Glutamatergic neuron (in vitro differentiated cells): ENCODE results near the gene CRHR2. TPM values are rescaled to one million over a fixed set of nuclear protein-coding genes. Genes with fewer than 3 reads are reported as not detected.

Source experiments
- DNase-seq: peaks from one replicate; pipeline ENCODE4 v3.0.0; 2022
- H3K27ac Mint-ChIP-seq: one replicate; pipeline ENCODE4 v1.8.0; 2020; ENCODE audit warnings: mild to moderate bottlenecking, mixed read lengths, inconsistent platforms; ENCODE audit not compliant: unreplicated experiment
- H3K27me3 Mint-ChIP-seq: one replicate; pipeline ENCODE4 v1.8.0; 2020; ENCODE audit warnings: mild to moderate bottlenecking, moderate library complexity, mixed read lengths, inconsistent platforms; ENCODE audit not compliant: unreplicated experiment
- H3K36me3 Mint-ChIP-seq: one replicate; pipeline ENCODE4 v1.8.0; 2020; ENCODE audit warnings: mild to moderate bottlenecking, mixed read lengths, inconsistent platforms; ENCODE audit not compliant: unreplicated experiment
- H3K4me1 Mint-ChIP-seq: one replicate; pipeline ENCODE4 v1.8.0; 2020; ENCODE audit warnings: mild to moderate bottlenecking, low read depth, mixed read lengths, inconsistent platforms; ENCODE audit not compliant: unreplicated experiment
- H3K4me3 Mint-ChIP-seq: one replicate; pipeline ENCODE4 v1.8.0; 2020; ENCODE audit warnings: mild to moderate bottlenecking, mixed read lengths, inconsistent platforms; ENCODE audit not compliant: unreplicated experiment
- H3K9me3 Mint-ChIP-seq: one replicate; pipeline ENCODE4 v1.8.0; 2020; ENCODE audit warnings: mild to moderate bottlenecking, moderate library complexity, mixed read lengths, inconsistent platforms; ENCODE audit not compliant: unreplicated experiment
- CTCF ChIP-seq: fragments of 200-600 bp; sonication (generic); IDR thresholded peaks from one replicate; pipeline ENCODE4 v1.5.0; 2021; ENCODE audit not compliant: partially characterized antibody, unreplicated experiment
- total RNA-seq: library from RNA; stranded (reverse); fragmentation: NEBNext Ultra II Directional; extraction: Animal tissue kit (Norgen Biotek cat#: 25700); gene quantifications from one replicate; pipeline ENCODE4 v1.2.1, GENCODE V29; 2021; ENCODE audit not compliant: unreplicated experiment

CRHR2 gene
- total RNA-seq, 1 donor from 2014 or later = 2.4 TPM

- Mint-ChIP-seq H3K27ac (no peak overlapping the region), H3K4me3 (no peak overlapping the region), H3K27me3 (no peaks in the 10 kb centered on the region), H3K9me3 (peaks cover 4% of the 10 kb centered on the region), H3K36me3 (peaks cover 6% of the 10 kb centered on the region), H3K4me1 (peaks cover 3% of the 10 kb centered on the region)
- TF ChIP-seq CTCF = no peak
- no peak for DNase-seq
Measured at GRCh38 chr7:30692882-30693281, 10.6 kb upstream of the CRHR2 start.

DNA sequence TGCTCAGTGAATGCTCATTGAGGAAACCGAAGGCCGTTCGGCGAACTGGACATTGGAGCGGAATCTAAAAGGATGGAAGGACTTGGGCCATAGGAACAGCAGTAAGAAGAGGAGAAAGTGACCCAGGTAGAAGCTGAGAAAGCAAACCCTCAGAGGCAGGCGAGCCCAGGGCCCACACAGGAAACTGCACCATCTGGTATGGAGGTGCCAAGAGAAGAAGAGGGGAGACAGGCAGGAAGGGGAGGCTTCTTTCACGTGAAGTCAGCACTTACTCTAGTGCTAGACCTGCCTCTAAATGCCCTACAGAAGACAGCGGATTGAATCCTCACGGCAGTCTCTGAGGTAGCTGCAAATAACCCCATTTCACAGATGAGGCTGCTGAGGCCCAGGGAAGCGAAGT is 10.2 kb upstream of the CRHR2 start:
- Mint-ChIP-seq H3K9me3 (peaks cover 5% of the 10 kb centered on the region), H3K27me3 (peaks cover 2% of the 10 kb centered on the region), H3K36me3 (peaks cover 6% of the 10 kb centered on the region), H3K27ac (no peak overlapping the region), H3K4me3 (peak overlapping the region; percentile 18), H3K4me1 (no peaks in the 10 kb centered on the region)
- no peak for DNase-seq
- no peak for TF ChIP-seq CTCF

DNA sequence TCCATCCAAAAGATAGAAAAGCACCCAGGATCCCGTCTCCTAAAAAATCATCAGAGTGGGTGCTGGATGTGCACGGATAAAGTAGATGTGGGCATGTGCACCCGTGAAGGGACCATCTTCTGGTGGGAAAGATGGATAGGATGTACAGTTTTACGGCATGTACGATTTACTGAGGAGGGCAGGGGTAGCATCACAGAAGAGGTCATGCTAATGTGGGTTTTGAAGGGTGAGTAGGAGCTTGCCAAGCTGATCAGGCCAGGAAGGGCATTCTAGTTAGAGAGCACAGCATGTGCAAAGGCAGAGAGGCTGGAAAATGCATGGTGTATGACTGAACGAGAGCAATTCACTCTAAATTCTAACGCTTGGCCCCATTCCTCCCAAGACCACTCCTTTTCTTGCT is 7.8 kb upstream of the CRHR2 start:
- Mint-ChIP-seq H3K9me3 (peaks cover 4% of the 10 kb centered on the region), H3K4me1 (no peaks in the 10 kb centered on the region), H3K27ac (no peak overlapping the region), H3K36me3 (peaks cover 6% of the 10 kb centered on the region), H3K27me3 (peaks cover 3% of the 10 kb centered on the region), H3K4me3 (no peak overlapping the region)
- no peak for DNase-seq
- no peak for TF ChIP-seq CTCF

DNA sequence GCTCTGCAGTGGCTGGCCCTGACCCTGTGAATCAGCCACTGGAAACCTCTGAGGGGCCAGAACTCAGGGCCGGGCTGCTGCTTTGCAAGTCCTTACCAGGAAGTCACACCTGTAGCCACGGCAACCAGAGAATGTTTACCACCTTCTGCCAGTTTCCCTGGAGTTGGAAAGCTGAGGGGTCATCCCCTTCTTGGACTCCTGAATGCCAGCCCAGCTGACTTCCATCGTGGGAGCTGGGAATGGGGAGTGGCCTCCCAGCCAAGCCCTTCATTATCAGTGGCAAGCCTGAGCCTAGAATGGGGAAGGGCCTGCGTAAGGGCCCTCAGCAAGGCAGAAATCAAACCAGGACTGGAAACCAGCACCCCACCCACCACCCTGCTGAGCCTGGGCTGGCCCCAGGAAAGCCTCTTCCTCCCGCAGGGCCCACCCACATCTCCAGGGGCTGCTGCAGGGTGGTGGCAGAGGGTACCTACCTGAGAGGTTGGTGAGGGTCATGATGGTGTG is 6.5 kb upstream of the CRHR2 start:
- Mint-ChIP-seq H3K27me3 (peaks cover 8% of the 10 kb centered on the region), H3K4me1 (no peaks in the 10 kb centered on the region), H3K27ac (no peak overlapping the region), H3K9me3 (peaks cover 4% of the 10 kb centered on the region), H3K4me3 (no peak overlapping the region), H3K36me3 (peaks cover 6% of the 10 kb centered on the region)
- no peak for DNase-seq
- no peak for TF ChIP-seq CTCF

DNA sequence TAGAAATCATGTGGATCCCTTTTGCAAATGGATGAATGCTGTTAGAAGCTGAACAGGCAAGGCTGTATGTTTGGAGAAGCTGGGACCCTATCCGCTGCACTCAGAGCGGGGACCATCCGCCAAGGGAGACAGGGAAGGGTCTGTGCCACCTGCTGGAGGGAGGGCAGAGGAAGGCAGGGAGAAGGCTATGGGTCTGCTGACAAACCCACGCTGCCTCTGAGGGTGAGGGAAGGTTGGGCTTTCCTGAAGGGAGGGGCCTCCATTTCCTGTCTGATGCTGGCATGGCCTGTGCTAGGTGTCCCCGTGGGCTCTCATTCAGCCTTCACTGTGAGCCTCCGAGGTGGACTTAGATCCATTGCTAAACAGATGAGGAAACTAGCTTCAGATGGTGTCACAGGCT is 5.3 kb upstream of the CRHR2 start:
- H3K4me1 Mint-ChIP-seq = no peaks in the 10 kb centered on the region
- no peak for TF ChIP-seq CTCF
- H3K9me3 Mint-ChIP-seq = peaks cover 2% of the 10 kb centered on the region
- H3K27me3 Mint-ChIP-seq = peaks cover 10% of the 10 kb centered on the region
- H3K4me3 Mint-ChIP-seq = no peak overlapping the region
- DNase-seq = no peak
- H3K36me3 Mint-ChIP-seq = peaks cover 6% of the 10 kb centered on the region
- H3K27ac Mint-ChIP-seq = no peak overlapping the region
